Activated T-helper 9 cell treated with anti-CD3 and anti-CD28 coated beads, Interleukin-2, amount 50 U/mL, for 16 hours (primary cell): ENCODE measurements around the gene RNF150.

ENCODE experiments used
- DNase-seq: peaks from one replicate; pipeline ENCODE4 v3.0.0-alpha.2; 2020; ENCODE audit warnings: low read depth

The RNF150 gene

DNA sequence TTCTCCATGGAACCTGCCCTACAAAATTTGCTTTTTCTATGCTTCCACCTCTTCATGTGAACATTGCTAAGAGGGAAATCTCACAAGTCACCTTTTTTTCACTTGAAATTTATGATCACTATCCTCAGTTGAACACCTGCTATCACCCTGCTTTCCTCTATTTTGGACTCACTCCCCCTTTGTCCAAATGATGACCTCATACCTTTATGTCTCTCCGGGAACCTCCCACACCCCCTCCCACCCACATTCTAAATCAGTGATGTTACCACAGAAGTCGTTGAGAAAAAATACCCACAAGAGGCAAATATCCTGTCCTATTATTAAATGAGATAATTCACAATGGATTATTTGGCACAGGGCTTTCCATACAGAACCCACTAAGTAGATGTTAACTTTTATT is 156.5 kb downstream of the RNF150 start:
- no peak for DNase-seq

- no peak for DNase-seq
Measured at GRCh38 chr4:140971077-140971792, 162.0 kb downstream of the RNF150 start.

- no peak for DNase-seq
Measured at GRCh38 chr4:140969296-140969695, 164.0 kb downstream of the RNF150 start.

GRCh38 chr4:140968371-140968770 is 164.9 kb downstream of the RNF150 start:
- no peak for DNase-seq

DNA sequence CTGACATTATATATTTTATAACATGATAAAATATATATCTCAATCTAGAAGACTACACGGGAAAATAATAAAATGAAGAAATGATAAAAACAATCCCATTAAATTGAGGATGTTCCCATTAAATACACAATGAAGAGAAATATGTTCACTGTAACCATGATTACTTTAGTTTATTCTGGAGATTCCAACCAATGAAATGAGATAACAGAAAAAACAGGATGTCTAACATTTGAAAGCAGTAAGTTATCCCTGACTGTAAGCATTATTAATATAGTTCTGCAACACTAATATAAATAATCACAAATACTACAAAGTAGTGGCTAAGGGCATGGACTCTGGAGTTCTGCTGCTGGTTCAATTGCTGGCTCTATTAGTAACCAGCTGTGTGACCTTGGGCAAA is 169.4 kb downstream of the RNF150 start:
- DNase-seq: no peak

DNA sequence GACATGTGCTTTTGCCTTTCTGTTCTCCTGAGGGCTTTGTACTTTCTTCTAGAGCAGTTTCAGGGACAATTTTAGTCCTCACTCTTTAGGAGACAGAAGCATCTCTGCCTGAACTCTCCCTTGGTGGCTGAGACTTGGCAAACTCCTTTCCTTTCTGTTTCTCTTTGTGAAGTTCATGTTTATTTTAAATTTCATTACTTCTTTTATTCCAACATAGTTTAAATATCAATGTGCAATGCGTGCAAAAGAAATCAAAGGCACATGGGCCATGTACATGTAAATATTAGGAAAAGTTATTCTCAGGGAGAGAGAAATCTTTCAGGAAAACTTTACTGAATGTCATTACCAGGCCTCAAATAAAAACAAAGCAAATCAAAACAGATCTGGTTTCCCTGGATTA is 177.6 kb downstream of the RNF150 start:
- no peak for DNase-seq

DNA sequence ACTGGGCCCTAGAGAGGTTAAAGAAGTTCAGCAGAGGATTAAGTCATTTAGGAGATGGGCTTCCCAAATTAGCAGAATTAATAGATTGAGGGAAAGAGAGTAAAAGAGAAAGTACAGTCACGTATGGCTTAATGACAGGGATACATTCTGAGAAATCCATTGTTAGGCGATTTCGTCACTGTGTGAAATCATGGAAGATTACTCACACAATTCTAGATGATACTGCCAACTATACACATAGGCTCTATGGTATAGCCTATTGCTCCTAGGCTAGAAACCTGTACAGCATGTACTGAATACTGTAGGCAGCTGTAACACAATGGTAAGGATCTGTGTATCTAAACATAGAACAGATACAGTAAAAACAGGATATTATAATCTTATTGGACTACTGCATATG is 180.6 kb downstream of the RNF150 start:
- DNase-seq: no peak

- DNase-seq: no peak
Measured at GRCh38 chr4:140947506-140947905, 185.8 kb downstream of the RNF150 start.

GRCh38 chr4:140945106-140945505 is 188.2 kb downstream of the RNF150 start:
- DNase-seq: no peak

- DNase-seq: no peak
Measured at GRCh38 chr4:140944572-140944971, 188.7 kb downstream of the RNF150 start.

DNA sequence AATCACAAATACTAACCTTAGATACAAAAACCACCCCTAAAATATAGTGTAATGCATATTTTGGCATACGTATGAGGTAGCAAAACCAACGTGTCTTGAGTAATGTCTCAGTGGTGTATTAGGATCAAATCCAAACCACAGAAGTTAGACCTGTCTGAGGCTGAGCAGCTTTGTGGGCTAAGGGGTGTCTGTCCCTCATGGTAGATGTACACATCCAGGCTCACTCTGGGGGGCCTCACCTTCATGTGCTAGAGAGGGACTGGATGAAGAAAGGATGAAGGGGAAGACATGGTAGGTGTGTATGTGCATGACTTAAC is 189.1 kb downstream of the RNF150 start:
- no peak for DNase-seq

GRCh38 chr4:140943486-140944198 is 189.6 kb downstream of the RNF150 start:
- DNase-seq: no peak

GRCh38 chr4:140940589-140940988 is 192.7 kb downstream of the RNF150 start:
- no peak for DNase-seq

DNA sequence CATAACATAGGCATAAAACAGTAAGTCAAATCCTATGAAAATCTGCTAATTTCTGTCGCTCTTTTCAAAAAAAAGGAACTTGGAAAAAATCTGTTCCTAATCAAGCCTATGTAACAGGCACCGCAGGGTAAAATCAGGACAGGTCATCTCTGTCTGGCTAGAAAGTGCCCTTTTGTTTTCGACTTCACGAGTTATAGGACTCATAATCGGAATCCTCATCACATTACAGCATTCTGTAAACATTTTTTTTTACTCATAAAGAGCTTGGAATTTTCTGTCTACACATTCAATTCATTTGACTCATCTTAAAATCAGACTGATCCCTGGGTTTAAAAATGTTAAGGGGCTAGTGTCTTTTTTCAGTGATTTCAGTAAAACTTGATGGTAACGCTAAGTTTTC is 195.4 kb downstream of the RNF150 start:
- DNase-seq: no peak

DNA sequence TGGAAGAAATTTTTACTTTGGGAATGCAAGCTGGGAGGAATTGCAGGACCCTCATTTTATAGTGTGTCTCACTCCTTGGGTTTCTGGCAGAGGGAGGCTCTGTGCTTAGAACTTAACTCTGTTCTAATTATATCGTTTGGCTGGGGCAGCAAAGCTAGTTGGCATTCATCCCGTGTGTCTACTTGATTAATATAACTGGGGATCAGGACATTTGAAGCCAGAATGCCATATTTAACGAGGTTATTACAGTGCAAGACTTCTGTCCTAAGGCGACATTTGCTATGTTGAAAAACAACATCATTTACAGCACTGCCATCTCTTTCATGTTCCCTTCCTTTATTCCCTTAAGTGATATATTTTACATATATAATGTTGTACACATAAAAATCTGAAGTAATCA is 198.0 kb downstream of the RNF150 start:
- no peak for DNase-seq

GRCh38 chr4:140932501-140933045 is 200.7 kb downstream of the RNF150 start:
- no peak for DNase-seq

GRCh38 chr4:140931911-140932310 is 201.4 kb downstream of the RNF150 start:
- no peak for DNase-seq

GRCh38 chr4:140930557-140930956 is 202.7 kb downstream of the RNF150 start:
- DNase-seq: no peak

DNA sequence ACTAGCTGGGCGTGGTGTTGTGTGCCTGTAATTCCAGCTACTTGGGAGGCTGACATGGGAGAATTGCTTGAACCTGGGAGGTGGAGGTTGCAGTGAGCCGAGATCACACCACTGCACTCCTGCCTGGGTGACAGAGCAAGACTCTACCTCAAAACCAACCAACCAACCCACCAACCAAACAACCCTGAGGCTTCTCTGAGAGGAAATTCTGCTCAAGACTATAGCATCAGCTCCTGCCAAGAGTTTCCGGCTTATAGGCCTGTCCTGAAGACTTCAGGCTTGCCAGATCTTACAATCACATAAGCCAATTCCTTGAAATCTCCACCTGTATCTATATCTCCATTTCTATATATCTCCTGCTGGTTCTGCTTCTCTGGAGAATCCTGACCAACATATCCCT is 203.3 kb downstream of the RNF150 start:
- no peak for DNase-seq

GRCh38 chr4:140928880-140929279 is 204.4 kb downstream of the RNF150 start:
- no peak for DNase-seq

DNA sequence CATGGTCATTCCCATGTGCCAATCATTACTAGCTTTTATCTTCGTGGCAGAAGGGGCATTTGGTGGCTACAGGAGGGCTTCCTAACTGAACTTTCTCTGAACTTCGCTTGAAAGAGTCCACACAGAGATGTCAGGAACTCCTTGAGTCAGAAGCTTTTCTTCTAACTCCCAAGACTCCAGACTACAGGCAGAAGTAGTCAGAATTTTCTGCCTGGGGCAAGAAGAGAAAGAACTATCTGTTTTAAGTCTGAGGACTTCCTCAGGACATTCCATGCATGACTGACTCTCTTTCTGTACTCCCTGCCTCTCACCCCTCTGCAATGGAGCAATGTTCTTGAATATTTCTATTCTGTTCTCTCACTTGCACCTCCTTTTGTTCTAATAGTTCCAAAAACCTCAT is 206.6 kb downstream of the RNF150 start:
- DNase-seq: no peak

- no peak for DNase-seq
Measured at GRCh38 chr4:140925417-140925816, 207.9 kb downstream of the RNF150 start.

DNA sequence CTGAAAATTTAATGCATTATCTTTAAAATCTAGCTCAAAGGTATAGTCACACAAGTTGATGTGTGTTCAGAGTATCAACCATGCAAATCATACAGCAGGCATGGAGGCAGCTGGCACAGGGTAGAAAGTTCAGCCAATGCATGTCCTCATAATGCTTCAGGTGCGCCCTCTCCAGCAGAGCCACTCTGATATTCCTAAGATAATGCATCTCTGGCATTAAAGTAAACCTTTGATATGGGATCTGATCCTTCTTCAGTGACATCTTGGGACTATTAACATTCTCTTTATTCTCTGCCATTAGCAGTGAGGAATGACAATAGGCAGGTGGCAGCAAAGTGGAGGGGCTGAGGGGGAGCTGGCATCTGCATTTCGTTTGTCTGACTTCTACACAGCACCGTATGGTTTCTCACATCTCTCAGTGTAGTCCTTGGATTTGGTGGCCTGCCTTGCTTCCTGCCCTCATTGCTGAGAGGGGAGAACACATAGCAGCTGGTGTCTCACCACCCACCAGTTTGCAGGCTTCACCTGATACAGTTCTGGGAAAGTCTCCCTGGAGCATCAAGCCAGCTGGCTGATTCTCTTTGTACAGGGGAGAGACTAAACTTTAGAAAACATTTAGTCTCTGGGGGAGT is 208.4 kb downstream of the RNF150 start:
- DNase-seq: no peak
